ENCODE results near the gene PXYLP1.

GRCh38 chr3:141255846-141256261, 24.2 kb downstream of the PXYLP1 start:
- TF ChIP-seq POLR2A (IDR thresholded peaks at IDR 0.05): no peak
- TF ChIP-seq, protein P1, sequence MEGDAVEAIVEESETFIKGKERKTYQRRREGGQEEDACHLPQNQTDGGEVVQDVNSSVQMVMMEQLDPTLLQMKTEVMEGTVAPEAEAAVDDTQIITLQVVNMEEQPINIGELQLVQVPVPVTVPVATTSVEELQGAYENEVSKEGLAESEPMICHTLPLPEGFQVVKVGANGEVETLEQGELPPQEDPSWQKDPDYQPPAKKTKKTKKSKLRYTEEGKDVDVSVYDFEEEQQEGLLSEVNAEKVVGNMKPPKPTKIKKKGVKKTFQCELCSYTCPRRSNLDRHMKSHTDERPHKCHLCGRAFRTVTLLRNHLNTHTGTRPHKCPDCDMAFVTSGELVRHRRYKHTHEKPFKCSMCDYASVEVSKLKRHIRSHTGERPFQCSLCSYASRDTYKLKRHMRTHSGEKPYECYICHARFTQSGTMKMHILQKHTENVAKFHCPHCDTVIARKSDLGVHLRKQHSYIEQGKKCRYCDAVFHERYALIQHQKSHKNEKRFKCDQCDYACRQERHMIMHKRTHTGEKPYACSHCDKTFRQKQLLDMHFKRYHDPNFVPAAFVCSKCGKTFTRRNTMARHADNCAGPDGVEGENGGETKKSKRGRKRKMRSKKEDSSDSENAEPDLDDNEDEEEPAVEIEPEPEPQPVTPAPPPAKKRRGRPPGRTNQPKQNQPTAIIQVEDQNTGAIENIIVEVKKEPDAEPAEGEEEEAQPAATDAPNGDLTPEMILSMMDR (IDR thresholded peaks at IDR 0.05): peak in 2 of 6 experiments; percentile 22 to 27
